Measurements from ENCODE around the gene SSBP3. TPM values are rescaled to one million over a fixed set of nuclear protein-coding genes. Genes with fewer than 3 reads are reported as not detected.

Gene SSBP3
- total and polyA plus RNA-seq, 9 of the 15 experiments (the other 6 are each of a cell fraction or from before 2014, with no cell fraction given) = 8.7 to 108 (median 33.8) TPM

GRCh38 chr1:54429838-54430237 is 23.6 kb upstream of the SSBP3 start:
- intact Hi-C loops (cut with micrococcal nuclease) = loop anchor here (5.0 kb wide), 1 partner anchor 32 kb away; no protein-coding TSS in a partner anchor
- H3K79me2 ChIP-seq (ENCODE audit: control insufficient read depth, insufficient read depth, low read length) = no peaks in the 10 kb centered on the region
- no peak overlapping the region for H2AFZ ChIP-seq (ENCODE audit: low read depth, low read length)
- H3K9me3 ChIP-seq (replicated peaks; ENCODE audit: control insufficient read depth, insufficient read depth, low read depth, low read length) = no peaks in the 10 kb centered on the region
- no peaks in the 10 kb centered on the region for H3K9me1 ChIP-seq (ENCODE audit: control insufficient read depth, insufficient read depth, low read length)
- ATAC-seq = no peak
- no peak overlapping the region for H3K27ac ChIP-seq (ENCODE audit: extremely low read depth, low read depth, low read length)
- H3K4me3 ChIP-seq = no peak overlapping the region
- no peaks in the 10 kb centered on the region for H3K36me3 ChIP-seq (ENCODE audit: control insufficient read depth, insufficient read depth, low read length)
- no peaks in the 10 kb centered on the region for H3K27me3 ChIP-seq (ENCODE audit: control insufficient read depth in 2 of 2, insufficient read depth in 2 of 2, low read length in 2 of 2)
- ChIA-PET CTCF (ENCODE audit: low intra/inter-chr PET ratio) (interaction anchor here (0.7 kb wide), 1 partner anchor 38 kb away, joined by 5 read pairs; no protein-coding TSS in a partner anchor), POLR2A (interaction anchor here (0.6 to 1.7 kb wide), 7 partner anchors 8 to 218 kb away, joined by 3 to 8 read pairs (median 4); no protein-coding TSS in a partner anchor)
- no peaks in the 10 kb centered on the region for H4K20me1 ChIP-seq (replicated peaks; ENCODE audit: control insufficient read depth, insufficient read depth, low read length)
- H3K4me1 ChIP-seq (replicated peaks in 1 of 2; ENCODE audit: control insufficient read depth in 2 of 2, insufficient read depth in 2 of 2, low read length in 2 of 2) = peaks cover 0 to 6% of the 10 kb centered on the region in 2 experiments; a peak in 3 of 5 replicates
- 59% methylated on average over 6 of the region's 6 CpGs for WGBS (ENCODE audit: insufficient coverage, low coverage, missing lambda C conversion rate)
- DNase-seq (ENCODE audit: extremely low read depth in 1 of 4, low spot score in 3 of 4) = no peak
- no peak overlapping the region for H3K4me2 ChIP-seq (ENCODE audit: insufficient read depth, low read length)
- in situ Hi-C loops (cut with MboI) = no loop called here
- H3K9ac ChIP-seq (ENCODE audit: insufficient read depth in 1 of 2, low read depth in 2 of 2, low read length in 2 of 2) = no peak overlapping the region
- no peak for FAIRE-seq
- BruUV-seq (replicated peaks) = no TSS peak
- TF ChIP-seq ZNF324 (CRISPR knock-in tag; IDR thresholded peaks at IDR 0.05) = no peak
- TF ChIP-seq ZBTB5 (IDR thresholded peaks at IDR 0.05) = 0 out of 2 replicates have a peak, but pooled peaks have one; percentile 51
- no peak for TF ChIP-seq NFXL1 (CRISPR knock-in tag; IDR thresholded peaks at IDR 0.05)
- no peak for TF ChIP-seq SREBF1 (IDR thresholded peaks at IDR 0.05; ENCODE audit: borderline replicate concordance, low read depth, low read length)
- no peak for TF ChIP-seq MXD1 (CRISPR knock-in tag; IDR thresholded peaks at IDR 0.05; ENCODE audit: borderline replicate concordance, poor library complexity, severe bottlenecking)
- no peak for TF ChIP-seq CCNT2 (IDR thresholded peaks at IDR 0.05; ENCODE audit: borderline replicate concordance, extremely low read depth, insufficient read length, low read depth, low read length)
- peak; percentile 59 to 64 for TF ChIP-seq KDM1A (IDR thresholded peaks at IDR 0.05)
- TF ChIP-seq CC2D1A (IDR thresholded peaks at IDR 0.05) = 0 out of 2 replicates have a peak, but pooled peaks have one; percentile 28
- TF ChIP-seq AFF1 (IDR thresholded peaks at IDR 0.05; ENCODE audit: low read depth in 1 of 2, partially characterized antibody in 2 of 2) = no peak
- TF ChIP-seq ZNF174 (CRISPR knock-in tag; IDR thresholded peaks at IDR 0.05) = no peak
- TF ChIP-seq ADNP (tag; IDR thresholded peaks at IDR 0.05) = no peak
